HG03520 (cell line): ENCODE data around the gene MKRN2.
"Not testable (repeated sequence)": the region's sequence is repeated elsewhere in the genome, so short reads cannot be mapped to it uniquely, and the experiment has no call there.

Experiments used
- ATAC-seq: cut with Tn5 transposase; IDR thresholded peaks from one replicate; pipeline ENCODE4 v1.9.1; 2021; ENCODE audit warnings: mild to moderate bottlenecking, moderate library complexity; ENCODE audit not compliant: unreplicated experiment

The MKRN2 gene

DNA sequence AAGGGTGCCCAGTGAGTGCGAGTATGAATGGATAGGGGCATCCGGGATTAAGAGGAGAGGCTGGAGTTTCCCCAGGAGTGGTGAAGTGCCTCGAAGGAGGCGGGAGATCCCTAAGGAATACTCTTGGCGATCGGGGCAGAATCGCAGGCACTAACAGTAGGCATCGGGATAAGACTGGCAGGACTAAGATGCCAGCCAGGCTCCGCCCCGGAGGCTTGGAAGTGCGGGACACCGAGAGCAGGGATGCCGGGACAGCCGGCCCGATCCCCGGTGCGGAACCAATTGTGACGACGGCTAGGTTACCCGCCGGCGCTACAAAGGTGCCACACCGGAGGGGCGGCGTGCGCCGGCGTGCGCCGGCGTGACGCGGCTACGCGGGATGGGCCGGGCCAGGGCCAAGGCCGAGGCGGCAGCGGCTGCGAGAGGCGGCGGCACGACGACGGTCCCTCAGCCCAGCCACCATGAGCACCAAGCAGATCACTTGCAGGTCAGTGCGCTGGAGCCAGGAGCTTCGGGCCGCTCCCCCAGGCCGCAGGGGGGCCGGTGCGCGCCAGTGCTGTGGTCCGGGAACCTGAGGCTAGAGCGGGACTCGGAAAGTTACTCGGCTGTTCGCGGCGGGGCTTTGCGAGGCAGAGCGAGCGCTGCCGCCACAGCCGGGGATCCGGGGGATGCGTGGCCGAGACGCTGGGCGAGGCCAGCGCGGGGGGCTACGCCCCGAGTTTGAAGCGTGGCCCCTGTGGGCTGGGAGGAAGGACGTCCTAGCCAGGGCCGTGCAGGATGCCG lies at the start of gene MKRN2:
Gene MKRN2 (plus strand): TSS at position 398 of the 783 bp plus-strand sequence. CDS start 64 bp downstream, at position 462.
- peak; percentile 77 for ATAC-seq

- ATAC-seq = no peak
Observed at GRCh38 chr3:12507591-12508281, 49.2 kb upstream of the MKRN2 start.

DNA sequence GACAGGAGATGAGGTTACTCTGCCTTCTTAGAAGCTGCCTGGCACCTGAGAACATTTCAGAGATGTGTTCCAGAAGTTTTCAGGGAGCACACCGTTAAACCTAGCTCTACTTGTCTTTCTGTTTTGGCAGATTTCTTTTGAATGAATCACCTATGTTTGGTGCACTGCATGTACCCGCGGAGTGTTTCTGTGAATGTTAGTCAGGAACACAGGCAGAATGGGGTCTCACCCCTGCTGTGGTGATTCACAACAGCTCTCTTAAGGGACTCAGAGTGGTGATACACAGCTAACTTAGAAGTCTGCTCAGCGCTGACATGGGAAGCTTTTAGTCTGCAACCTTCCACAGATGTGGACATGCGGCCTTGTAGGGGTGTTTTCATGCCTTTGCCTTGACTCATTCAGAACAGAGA lies 48.6 kb upstream of the MKRN2 start:
- ATAC-seq = no peak

GRCh38 chr3:12509466-12509865 lies 47.4 kb upstream of the MKRN2 start:
- no peak for ATAC-seq

- no peak for ATAC-seq
Observed at GRCh38 chr3:12512534-12513118, 44.3 kb upstream of the MKRN2 start.

- no peak for ATAC-seq
Observed at GRCh38 chr3:12513694-12514446, 43.0 kb upstream of the MKRN2 start.

- ATAC-seq = no peak
Observed at GRCh38 chr3:12515631-12516030, 41.3 kb upstream of the MKRN2 start.

- no peak for ATAC-seq
Observed at GRCh38 chr3:12516873-12517272, 40.0 kb upstream of the MKRN2 start.

- no peak for ATAC-seq
Observed at GRCh38 chr3:12518261-12519028, 38.4 kb upstream of the MKRN2 start.

DNA sequence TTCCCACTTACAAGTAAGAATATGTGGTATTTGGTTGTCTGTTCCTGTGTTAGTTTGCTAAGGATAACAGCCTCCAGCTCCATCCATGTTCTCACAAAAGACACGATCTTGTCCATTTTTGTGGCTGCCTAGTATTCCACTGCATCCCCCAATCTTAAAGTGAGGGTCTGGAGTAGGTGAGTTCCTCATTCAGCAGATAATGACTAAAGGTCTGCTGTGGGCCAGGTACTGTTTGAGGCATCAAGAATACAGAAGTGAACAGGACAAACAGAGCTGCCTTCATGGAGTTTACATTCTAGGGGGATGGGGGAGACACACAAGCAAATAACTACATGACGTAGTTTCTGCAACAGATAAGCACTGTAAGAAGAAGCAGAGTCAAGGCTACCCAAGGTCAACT lies 35.9 kb upstream of the MKRN2 start:
- no peak for ATAC-seq

GRCh38 chr3:12522721-12523120 lies 34.2 kb upstream of the MKRN2 start:
- no peak for ATAC-seq

GRCh38 chr3:12527757-12528143 lies 29.1 kb upstream of the MKRN2 start:
- ATAC-seq = no peak

- ATAC-seq = no peak
Observed at GRCh38 chr3:12532182-12532581, 24.7 kb upstream of the MKRN2 start.

DNA sequence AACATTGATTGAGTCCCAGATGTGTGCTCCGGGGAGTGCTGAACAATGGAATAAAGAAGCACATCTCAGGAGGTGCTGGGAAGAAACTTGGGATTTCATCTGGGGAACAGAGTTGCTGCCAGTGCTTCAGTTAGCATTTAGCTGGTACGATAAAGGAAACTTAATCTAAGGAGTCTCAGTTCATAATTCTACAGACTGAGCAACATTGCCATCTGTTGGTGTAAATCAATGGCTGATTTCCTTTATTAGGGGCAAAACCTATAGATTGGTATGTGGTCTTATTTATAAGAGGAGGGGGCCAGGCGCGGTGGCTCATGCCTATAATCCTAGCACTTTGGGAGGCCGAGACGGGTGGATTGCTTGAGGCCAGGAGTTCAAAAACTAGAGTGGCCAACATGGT lies 20.5 kb upstream of the MKRN2 start:
- ATAC-seq = no peak

DNA sequence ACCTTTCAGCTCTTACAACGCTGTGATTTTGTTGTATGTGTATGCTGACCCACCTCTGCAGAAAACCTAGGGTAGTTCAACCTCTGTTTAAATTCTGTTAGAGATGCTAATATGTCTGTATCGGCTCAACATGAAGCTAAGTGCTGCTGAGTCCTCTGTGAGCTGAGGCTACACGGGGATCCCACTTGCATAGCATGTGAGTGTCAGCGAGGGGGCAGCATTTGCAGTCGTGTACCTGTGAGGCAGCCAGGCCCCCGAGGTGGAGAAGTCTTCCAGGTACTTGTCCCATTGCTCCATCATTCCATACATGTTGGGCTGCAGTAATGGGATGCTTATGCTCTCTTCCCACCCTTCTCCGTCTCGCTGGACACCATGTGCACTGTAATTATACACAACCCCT lies 15.3 kb upstream of the MKRN2 start:
- no peak for ATAC-seq

- not testable (repeated sequence) for ATAC-seq
Observed at GRCh38 chr3:12543497-12543896, 13.4 kb upstream of the MKRN2 start.

- ATAC-seq = no peak
Observed at GRCh38 chr3:12544652-12545472, 12.0 kb upstream of the MKRN2 start.

- ATAC-seq = no peak
Observed at GRCh38 chr3:12545473-12545791, 11.5 kb upstream of the MKRN2 start, which contains the start of gene MKRN2OS. Gene MKRN2OS (minus strand): TSS chr3:12545499. CDS start chr3:12545464, 35 bp downstream.

DNA sequence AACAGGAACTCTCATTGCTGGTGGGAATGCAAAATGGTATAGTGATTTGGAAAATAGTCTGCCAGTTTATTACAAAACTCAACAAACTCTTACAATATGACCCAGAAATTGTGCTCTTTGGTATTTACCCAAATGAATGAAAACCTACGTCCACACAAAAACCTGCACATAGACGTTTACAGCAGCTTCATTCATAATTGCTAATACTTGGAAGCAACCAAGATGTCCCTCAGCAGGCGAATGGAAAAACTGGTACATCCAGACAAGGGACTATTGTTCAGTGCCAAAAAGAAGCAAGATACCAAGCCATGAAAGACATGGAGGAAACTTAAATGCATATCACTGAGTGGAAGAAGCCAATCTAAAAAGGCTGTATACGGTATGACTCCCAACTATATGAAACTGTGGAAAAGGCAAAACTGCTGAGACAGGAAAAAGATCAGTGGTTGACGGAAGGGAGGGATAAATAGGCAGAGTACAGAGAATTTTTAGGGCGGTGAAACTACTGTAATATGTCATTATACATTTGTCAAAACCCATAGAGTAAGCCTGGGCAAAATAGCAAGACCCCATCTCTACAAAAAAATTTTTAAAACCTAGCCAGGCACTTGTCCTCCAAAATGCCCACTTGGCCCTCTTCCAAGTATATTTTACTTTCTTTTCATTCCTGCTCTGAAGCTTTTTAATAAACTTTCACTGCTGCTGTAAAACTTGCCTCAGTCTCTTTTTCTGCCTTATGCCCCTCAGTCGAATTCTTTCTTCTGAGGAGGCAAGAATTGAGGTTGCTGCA lies 6.7 kb upstream of the MKRN2 start:
- ATAC-seq = no peak
